Mucosa of descending colon (tissue), 3 donors: ENCODE measurements around the gene HECTD4. TPM values are rescaled to one million over a fixed set of nuclear protein-coding genes. Genes with fewer than 3 reads are reported as not detected.

Experiments
- ATAC-seq: fragments of 200-7000 bp; cut with Tn5 transposase; one replicate; pipeline ENCODE4 v1.9.1; 2020; ENCODE audit warnings: mild to moderate bottlenecking, moderate library complexity
- DNase-seq, 3 donors: peaks; one replicate each; pipeline ENCODE4 v3.0.0-alpha.2; 2020
- H3K36me3 ChIP-seq: fragments of 200-600 bp; one replicate; pipeline ENCODE4 v1.8.0; 2021; ENCODE audit warnings: low read depth, mild to moderate bottlenecking
- H3K4me1 ChIP-seq: fragments of 200-600 bp; one replicate; pipeline ENCODE4 v1.8.0; 2021; ENCODE audit warnings: low read depth, mild to moderate bottlenecking
- H3K4me3 ChIP-seq: fragments of 200-600 bp; one replicate; pipeline ENCODE4 v1.8.0; 2021; ENCODE audit warnings: mild to moderate bottlenecking
- H3K9me3 ChIP-seq: fragments of 200-600 bp; one replicate; pipeline ENCODE4 v1.8.0; 2021; ENCODE audit warnings: mild to moderate bottlenecking
- CTCF ChIP-seq: fragments of 200-600 bp; IDR thresholded peaks from one replicate; pipeline ENCODE4 v1.8.0; 2022; ENCODE audit warnings: antibody characterized with exemption, mild to moderate bottlenecking
- intact Hi-C, 2 donors: fragments of 100-400 bp; cut with DNase I in 1 of 2; cut with micrococcal nuclease in 1 of 2; formaldehyde crosslinking; loops; one replicate each; pipeline versions ENCODE4 v1.11.0 to v1.11.1; 2022; cut with DNase I, micrococcal nuclease
- total RNA-seq, 3 donors: library from RNA; stranded (reverse); fragmentation: NEBNext Ultra II Directional in 2 of 3; extraction: Animal tissue kit (Norgen Biotek cat#: 25700) in 2 of 3; gene quantifications; one replicate each; pipeline versions ENCODE4 v1.2.1 to v1.2.4, GENCODE V29; 2021 to 2023
- donor health status: DM: no; HTN: no; CAD: no; lungs with moderate emphysema.
- donor health status: DM: no; HTN: no; CAD: no.
- donor health status: DM: no; HTN: yes; CAD: no.

Gene HECTD4
- total RNA-seq, 3 donors from 2014 or later = 57.0 to 75.5 (median 59.7) TPM

DNA sequence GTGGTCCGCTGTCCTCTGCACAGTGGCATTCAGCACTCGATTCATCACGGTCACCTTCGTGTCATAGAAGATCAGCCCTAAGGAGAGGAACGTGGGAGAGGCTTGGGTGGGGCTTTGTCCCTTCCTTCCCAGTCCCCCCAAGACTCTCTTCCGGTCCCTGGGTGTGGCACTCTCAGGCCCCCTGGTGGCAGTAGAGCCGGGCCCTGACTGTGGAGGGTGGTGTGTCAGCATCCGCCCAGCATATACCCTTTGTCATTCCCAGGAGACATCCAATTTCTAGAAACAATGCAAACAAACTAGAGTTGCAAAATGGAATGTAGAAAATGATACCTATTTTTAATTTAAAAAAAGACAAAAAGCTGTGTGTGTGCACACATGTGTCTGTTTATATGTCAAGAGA lies 211.9 kb downstream of the HECTD4 start:
- H3K4me1 ChIP-seq = no peaks in the 10 kb centered on the region
- intact Hi-C loops = no loop called here
- H3K36me3 ChIP-seq = peaks cover 8% of the 10 kb centered on the region
- H3K9me3 ChIP-seq = no peaks in the 10 kb centered on the region
- DNase-seq (peak in 1 of 3 donors; percentile 15), ATAC-seq (no peak)
- no peak overlapping the region for H3K4me3 ChIP-seq
- TF ChIP-seq CTCF = no peak

GRCh38 chr12:112169966-112170365 lies 212.3 kb downstream of the HECTD4 start:
- ATAC-seq (no peak), DNase-seq (no peak)
- H3K36me3 ChIP-seq = peaks cover 8% of the 10 kb centered on the region
- no peak for TF ChIP-seq CTCF
- no peak overlapping the region for H3K4me3 ChIP-seq
- intact Hi-C loops = no loop called here
- H3K9me3 ChIP-seq = no peaks in the 10 kb centered on the region
- H3K4me1 ChIP-seq = no peaks in the 10 kb centered on the region

DNA sequence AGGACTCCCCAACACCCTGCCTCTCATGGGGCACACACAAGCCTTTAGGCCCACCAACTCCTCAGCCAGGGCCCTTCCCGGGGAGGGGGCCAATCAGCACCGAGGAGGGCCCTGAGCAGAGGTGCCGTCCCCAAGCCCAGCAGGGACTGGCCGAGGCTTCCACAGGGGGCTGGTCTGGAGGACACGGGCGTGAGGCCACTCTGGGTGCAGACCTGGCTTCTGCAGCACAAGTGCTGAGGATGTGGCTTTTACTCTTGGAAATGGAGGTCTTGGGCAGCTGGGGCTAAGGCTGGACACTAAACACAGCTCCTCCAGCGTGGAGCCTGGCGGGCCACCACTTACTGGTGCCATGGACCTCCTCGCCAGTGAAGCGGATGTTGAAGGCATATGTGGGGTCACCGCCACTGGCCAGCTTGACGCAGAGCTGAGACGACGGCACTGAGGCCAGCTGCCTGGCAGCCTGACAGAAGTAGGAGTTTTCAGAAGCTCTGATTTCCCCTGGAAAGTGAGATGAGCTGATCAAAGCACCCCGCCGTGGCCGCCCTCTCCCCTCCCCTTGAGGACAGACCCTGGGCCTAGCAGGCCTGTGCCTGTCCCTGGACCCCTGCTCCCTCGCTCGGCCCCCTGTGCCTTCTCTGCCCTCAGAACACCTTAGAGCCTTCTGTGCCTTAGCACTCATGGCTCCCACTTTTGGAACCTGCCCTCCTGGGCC lies 212.9 kb downstream of the HECTD4 start:
- H3K4me3 ChIP-seq = no peak overlapping the region
- no peak for DNase-seq
- intact Hi-C loops = no loop called here
- TF ChIP-seq CTCF = no peak
- no peak for ATAC-seq
- peaks cover 8% of the 10 kb centered on the region for H3K36me3 ChIP-seq
- H3K4me1 ChIP-seq = no peaks in the 10 kb centered on the region
- no peaks in the 10 kb centered on the region for H3K9me3 ChIP-seq

- H3K36me3 ChIP-seq = peaks cover 8% of the 10 kb centered on the region
- no peak overlapping the region for H3K4me3 ChIP-seq
- DNase-seq (no peak), ATAC-seq (no peak)
- intact Hi-C loops = no loop called here
- TF ChIP-seq CTCF = no peak
- H3K4me1 ChIP-seq = no peaks in the 10 kb centered on the region
- no peaks in the 10 kb centered on the region for H3K9me3 ChIP-seq
Observed at GRCh38 chr12:112168561-112168971, 213.7 kb downstream of the HECTD4 start.

DNA sequence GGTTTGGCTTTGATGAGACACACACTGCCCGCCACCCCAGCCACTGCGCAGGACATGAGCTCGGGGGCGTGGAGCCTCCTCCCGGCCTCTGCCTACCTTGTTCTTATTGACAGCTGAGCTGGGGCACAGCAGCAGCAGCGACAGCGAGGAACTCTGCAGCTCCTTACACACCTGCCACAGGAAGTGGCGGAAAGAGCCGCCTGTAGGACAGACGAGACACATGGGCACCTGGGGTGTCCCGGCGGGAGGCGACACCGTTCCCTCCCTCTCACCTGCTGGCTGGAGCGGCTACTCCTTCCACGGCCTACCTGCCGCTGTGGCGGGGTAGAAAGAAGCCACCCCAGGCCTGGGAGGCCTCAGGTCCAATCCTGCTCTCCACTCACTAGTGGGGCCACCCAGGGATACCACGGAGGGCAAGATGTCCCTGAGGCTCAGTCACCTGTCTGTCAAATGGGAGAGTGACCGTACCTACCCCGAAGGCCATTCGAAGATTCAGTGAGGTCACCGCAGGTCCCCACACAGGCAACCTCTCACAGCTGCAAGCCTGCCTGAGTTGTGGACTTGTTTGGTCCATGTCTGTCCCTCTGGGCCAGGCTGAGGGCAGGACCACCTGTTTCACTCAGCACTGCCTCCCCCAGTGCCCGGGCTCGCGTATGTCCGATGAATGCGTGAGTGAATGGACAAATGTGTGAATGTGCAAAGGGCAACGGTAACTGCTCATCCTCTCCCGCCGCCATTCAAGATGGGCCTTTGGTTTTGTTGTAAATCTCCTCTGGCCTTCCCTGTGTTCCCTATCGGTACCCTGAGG lies 214.3 kb downstream of the HECTD4 start:
- intact Hi-C loops = no loop called here
- Histone ChIP-seq H3K4me1 (no peaks in the 10 kb centered on the region), H3K36me3 (peaks cover 8% of the 10 kb centered on the region), H3K4me3 (no peak overlapping the region), H3K9me3 (no peaks in the 10 kb centered on the region)
- TF ChIP-seq CTCF = no peak
- no peak for ATAC-seq
- no peak for DNase-seq
